ENCODE data around the gene ZNF335. TPM values are rescaled to one million over a fixed set of nuclear protein-coding genes. Genes with fewer than 3 reads are reported as not detected.

The ZNF335 gene
- total and polyA plus RNA-seq, 2 of the 8 experiments (the other 6 are each of a cell fraction or from before 2014, with no cell fraction given), result 12.4 to 14.6 TPM

- ChIA-PET CTCF (ENCODE audit: partially characterized antibody) (interaction anchor here (0.6 to 2.6 kb wide), 11 partner anchors 10 to 96 kb away, joined by 3 to 12 read pairs (median 4); partner anchors contain the start of genes CTSA and PCIF1), POLR2A (ENCODE audit: partially characterized antibody) (interaction anchor here (0.6 to 9.2 kb wide), 13 partner anchors 8 to 97 kb away, joined by 3 to 172 read pairs (median 7); partner anchors contain the start of genes CTSA, NEURL2, PCIF1 and ZSWIM1)
- WGBS, 2 experiments (ENCODE audit: extremely low coverage in 1 of 2, insufficient coverage in 1 of 2, insufficient read length in 1 of 2, insufficient replicate concordance in 2 of 2, low coverage in 1 of 2, low lambda C conversion rate in 2 of 2, missing lambda C conversion rate in 1 of 2), result 90% methylated on average over 21 of the region's 22 CpGs; no CpG with 5 or more reads in 1 of the 2 experiments
- no peak overlapping the region for H2BK120ac ChIP-seq (replicated peaks; ENCODE audit: low read depth, low read length)
- H3K4me3 ChIP-seq (ENCODE audit: extremely low read depth in 1 of 4, insufficient read depth in 2 of 4, low read depth in 3 of 4, low read length in 4 of 4), result peak overlapping the region in 3 of 4 experiments; percentile 23 to 39 (median 26); a peak in 5 of 8 replicates
- H4K91ac ChIP-seq (replicated peaks; ENCODE audit: insufficient read length, low read length), result no peak overlapping the region
- H3K4ac ChIP-seq (replicated peaks; ENCODE audit: insufficient read length, low read depth, low read length), result no peak overlapping the region
- no peak overlapping the region for H3K23ac ChIP-seq (ENCODE audit: insufficient read length)
- no peak for TF ChIP-seq MAX (IDR thresholded peaks at IDR 0.05)
- no peak for TF ChIP-seq SP4 (IDR thresholded peaks at IDR 0.05; ENCODE audit: low read length)
- TF ChIP-seq KDM5A (IDR thresholded peaks at IDR 0.05; ENCODE audit: low read length), result no peak
- TF ChIP-seq RAD21 (IDR thresholded peaks at IDR 0.05 in 1 of 2, conservative IDR thresholded peaks at IDR 0.05 in 1 of 2; ENCODE audit: low read depth in 2 of 2, low read length in 2 of 2), result no peak
- TF ChIP-seq EGR1 (IDR thresholded peaks at IDR 0.05; ENCODE audit: borderline replicate concordance, low read depth, low read length), result no peak
- TF ChIP-seq GTF2F1 (IDR thresholded peaks at IDR 0.05; ENCODE audit: borderline replicate concordance, low read depth, low read length), result no peak
- no peak overlapping the region for H2AK5ac ChIP-seq (ENCODE audit: low read depth, low read length)
- no peak overlapping the region for H3K9ac ChIP-seq (replicated peaks in 1 of 4; ENCODE audit: extremely low read depth in 1 of 4, low read depth in 3 of 4, low read length in 3 of 4)
- no peak overlapping the region for H3K18ac ChIP-seq (ENCODE audit: extremely low read depth, low read length)
- H3K4me1 ChIP-seq (replicated peaks in 1 of 4; ENCODE audit: control insufficient read depth in 3 of 4, insufficient read depth in 4 of 4, low read length in 3 of 4), result peaks cover 0 to 2% (median 0%) of the 10 kb centered on the region in 4 experiments; a peak in 3 of 7 replicates
- H3K79me1 ChIP-seq (ENCODE audit: low read depth, low read length), result no peaks in the 10 kb centered on the region; the same call in 1 of the 2 replicates
- H3K14ac ChIP-seq (ENCODE audit: insufficient read length), result no peak overlapping the region
- FAIRE-seq (no peak), DNase-seq (ENCODE audit: low read depth in 1 of 2, low spot score in 2 of 2) (no peak)
- H4K8ac ChIP-seq (ENCODE audit: extremely low read depth, insufficient read depth, low read length), result no peak overlapping the region
- H3K23me2 ChIP-seq (ENCODE audit: low read depth, low read length), result peaks cover 11% of the 10 kb centered on the region; the same call in 1 of the 2 replicates
- H3K27me3 ChIP-seq (replicated peaks in 1 of 4; ENCODE audit: control insufficient read depth in 3 of 4, extremely low read depth in 1 of 4, insufficient read depth in 3 of 4, low read length in 3 of 4), result no peaks in the 10 kb centered on the region
- H2AFZ ChIP-seq (ENCODE audit: low read length), result no peak overlapping the region
- 0 out of 4 replicates have a peak, but pooled peaks cover 0 to 3% of the 10 kb centered on the region in 2 experiments for H3K79me2 ChIP-seq (ENCODE audit: control insufficient read depth in 1 of 2, insufficient read depth in 2 of 2, low read length in 2 of 2)
- H2BK15ac ChIP-seq (ENCODE audit: low read length), result no peak overlapping the region
- H3K27ac ChIP-seq (ENCODE audit: low read depth, low read length), result no peak overlapping the region
- H2BK5ac ChIP-seq (ENCODE audit: low read depth, low read length), result no peak overlapping the region
- peaks cover 2 to 12% of the 10 kb centered on the region in 2 experiments for H4K20me1 ChIP-seq (replicated peaks in 1 of 2; ENCODE audit: control insufficient read depth in 1 of 2, insufficient read depth in 2 of 2, low read length in 2 of 2)
- no peak overlapping the region for H2BK20ac ChIP-seq (ENCODE audit: low read length)
- peak overlapping the region; percentile 28 to 90; a peak in 3 of 4 replicates for H3K4me2 ChIP-seq (ENCODE audit: insufficient read depth in 1 of 2, low read depth in 2 of 2, low read length in 2 of 2)
- H3K56ac ChIP-seq (replicated peaks; ENCODE audit: insufficient read length, low read depth, low read length), result no peak overlapping the region
- H4K5ac ChIP-seq (ENCODE audit: insufficient read length, low read depth, low read length), result no peak overlapping the region
- no peak overlapping the region for H2BK12ac ChIP-seq (ENCODE audit: low read depth, low read length)
- H3K9me3 ChIP-seq (ENCODE audit: insufficient read depth in 2 of 2, low read depth in 1 of 2, low read length in 1 of 2), result no peaks in the 10 kb centered on the region
- H3K36me3 ChIP-seq (ENCODE audit: control insufficient read depth in 2 of 4, insufficient read depth in 4 of 4, low read length in 3 of 4), result peaks cover 6 to 34% (median 26%) of the 10 kb centered on the region in 4 experiments; a peak in 7 of 8 replicates
Observed at GRCh38 chr20:45909817-45910669, 62.0 kb downstream of the ZNF335 start.

All from H1 (cell line).